Loucy (cell line): ENCODE measurements around the gene MOB1A.

Source experiments
- CTCF ChIP-seq: fragments of 200-600 bp; sonication (generic); conservative IDR thresholded peaks from 2 replicates; pipeline ENCODE4 v1.5.1; 2014; ENCODE audit warnings: mild to moderate bottlenecking, antibody characterized with exemption, low read length
- EZH2phosphoT487 ChIP-seq: fragments of 200-600 bp; IDR thresholded peaks from 2 replicates; pipeline ENCODE4 v1.6.1; 2018; ENCODE audit warnings: antibody characterized with exemption, mild to moderate bottlenecking, moderate library complexity, borderline replicate concordance

GRCh38 chr2:74137651-74138599, 40.8 kb downstream of the MOB1A start:
- TF ChIP-seq EZH2phosphoT487, result no peak
- no peak for TF ChIP-seq CTCF
